Tibial nerve (tissue), 3 donors: ENCODE results near the gene ZNF358.

ENCODE experiments used
- CTCF ChIP-seq, 5 experiments: fragments of 200-600 bp in 3 of 5; fragments of 450-650 bp in 2 of 5; sonication (generic) in 3 of 5; IDR thresholded peaks; one replicate each; pipeline ENCODE4 v1.5.1; 2016 to 2019; ENCODE audit warnings: antibody characterized with exemption in 5 of 5, mild to moderate bottlenecking in 3 of 5, moderate library complexity in 2 of 5
- POLR2A ChIP-seq, 2 donors: fragments of 450-650 bp; IDR thresholded peaks; one replicate each; pipeline ENCODE4 v1.6.1; 2017; ENCODE audit warnings: antibody characterized with exemption in 2 of 2, mild to moderate bottlenecking in 2 of 2, moderate library complexity in 2 of 2

- TF ChIP-seq CTCF (IDR thresholded peaks at IDR 0.05): no peak
- no peak for TF ChIP-seq POLR2A (IDR thresholded peaks at IDR 0.05)
These were observed 49.0 kb downstream of the ZNF358 start for GRCh38 chr19:7564866-7565265.
